Omental fat pad (tissue), 4 donors: Measurements from ENCODE around the gene CLTC. TPM values are rescaled to one million over a fixed set of nuclear protein-coding genes. Genes with fewer than 3 reads are reported as not detected.

Experiments used
- ATAC-seq: fragments of 150-250 bp; one replicate; pipeline ENCODE4 v1.9.1; 2016; ENCODE audit warnings: mild to moderate bottlenecking, moderate library complexity; ENCODE audit not compliant: low FRiP score
- DNase-seq: peaks from one replicate; pipeline ENCODE4 v3.0.0-alpha.2; 2019; ENCODE audit warnings: low spot score
- total RNA-seq, 4 donors: library from RNA; depleted of rRNA; stranded (reverse); fragments of >200 nt; gene quantifications; one replicate each; pipeline ENCODE4 v1.1.0, GENCODE V29; 2016
- TF ChIP-seq, protein P1 (sequence below), 3 donors: fragments of 450-650 bp; IDR thresholded peaks; one replicate each; pipeline ENCODE4 v1.5.1; 2016 to 2017; ENCODE audit warnings: antibody characterized with exemption in 3 of 3, mild to moderate bottlenecking in 3 of 3, moderate library complexity in 2 of 3

Gene CLTC
- total RNA-seq, 4 donors from 2014 or later: 217 to 241 (median 230) TPM

DNA sequence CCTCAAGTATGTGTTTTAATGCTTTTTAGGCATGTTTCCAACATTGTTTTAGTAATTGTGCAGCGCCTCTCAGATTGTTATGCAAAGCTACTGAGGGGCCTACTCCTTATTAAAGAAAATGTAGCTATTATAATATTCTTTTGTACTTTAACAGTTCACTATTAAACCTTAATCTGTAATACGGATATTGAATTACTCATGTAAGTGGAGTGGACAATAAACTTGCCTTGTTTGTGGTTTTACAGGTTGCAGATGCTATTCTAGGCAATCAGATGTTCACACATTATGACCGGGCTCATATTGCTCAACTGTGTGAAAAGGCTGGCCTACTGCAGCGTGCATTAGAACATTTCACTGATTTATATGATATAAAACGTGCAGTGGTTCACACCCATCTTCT is 46.5 kb downstream of the CLTC start:
- ATAC-seq (no peak), DNase-seq (no peak)
- TF ChIP-seq, protein P1, sequence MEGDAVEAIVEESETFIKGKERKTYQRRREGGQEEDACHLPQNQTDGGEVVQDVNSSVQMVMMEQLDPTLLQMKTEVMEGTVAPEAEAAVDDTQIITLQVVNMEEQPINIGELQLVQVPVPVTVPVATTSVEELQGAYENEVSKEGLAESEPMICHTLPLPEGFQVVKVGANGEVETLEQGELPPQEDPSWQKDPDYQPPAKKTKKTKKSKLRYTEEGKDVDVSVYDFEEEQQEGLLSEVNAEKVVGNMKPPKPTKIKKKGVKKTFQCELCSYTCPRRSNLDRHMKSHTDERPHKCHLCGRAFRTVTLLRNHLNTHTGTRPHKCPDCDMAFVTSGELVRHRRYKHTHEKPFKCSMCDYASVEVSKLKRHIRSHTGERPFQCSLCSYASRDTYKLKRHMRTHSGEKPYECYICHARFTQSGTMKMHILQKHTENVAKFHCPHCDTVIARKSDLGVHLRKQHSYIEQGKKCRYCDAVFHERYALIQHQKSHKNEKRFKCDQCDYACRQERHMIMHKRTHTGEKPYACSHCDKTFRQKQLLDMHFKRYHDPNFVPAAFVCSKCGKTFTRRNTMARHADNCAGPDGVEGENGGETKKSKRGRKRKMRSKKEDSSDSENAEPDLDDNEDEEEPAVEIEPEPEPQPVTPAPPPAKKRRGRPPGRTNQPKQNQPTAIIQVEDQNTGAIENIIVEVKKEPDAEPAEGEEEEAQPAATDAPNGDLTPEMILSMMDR (IDR thresholded peaks at IDR 0.05): no peak

DNA sequence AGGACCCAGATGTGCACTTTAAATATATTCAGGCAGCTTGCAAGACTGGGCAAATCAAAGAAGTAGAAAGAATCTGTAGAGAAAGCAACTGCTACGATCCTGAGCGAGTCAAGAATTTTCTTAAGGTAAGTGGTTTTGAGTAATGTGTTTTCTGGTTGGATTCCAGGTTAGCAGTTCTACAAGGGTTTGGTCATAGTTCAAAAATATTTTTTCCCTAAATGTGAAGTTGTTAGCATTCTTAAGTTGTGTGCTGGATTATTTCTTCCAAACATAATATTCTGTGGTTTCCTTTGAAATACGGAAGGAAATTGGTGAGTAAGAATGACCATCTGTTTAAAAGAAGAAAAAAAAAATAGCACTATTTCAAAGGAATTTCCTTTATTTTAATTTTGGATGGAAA is 49.1 kb downstream of the CLTC start:
- TF ChIP-seq, protein P1 (IDR thresholded peaks at IDR 0.05): no peak
- DNase-seq (no peak), ATAC-seq (no peak)

DNA sequence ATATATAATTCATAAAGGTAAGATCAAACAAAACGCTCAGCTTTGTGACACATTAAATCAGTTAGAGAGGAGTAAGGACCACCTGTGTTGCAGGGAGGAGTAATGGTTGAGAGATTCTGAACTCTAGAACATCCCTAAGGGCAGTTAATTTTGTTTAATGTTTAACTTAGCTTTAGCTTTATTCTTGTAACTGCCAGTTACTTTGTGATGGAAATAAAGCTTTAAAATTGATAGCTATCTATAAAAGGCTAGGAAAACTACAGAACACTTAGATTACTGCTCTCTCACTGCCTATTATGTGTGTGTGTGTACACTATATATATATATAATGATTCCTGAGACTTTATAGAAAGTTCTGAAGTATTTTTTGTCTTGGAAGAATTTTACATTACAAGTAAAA is 49.7 kb downstream of the CLTC start:
- no peak for DNase-seq
- TF ChIP-seq, protein P1 (IDR thresholded peaks at IDR 0.05): no peak

DNA sequence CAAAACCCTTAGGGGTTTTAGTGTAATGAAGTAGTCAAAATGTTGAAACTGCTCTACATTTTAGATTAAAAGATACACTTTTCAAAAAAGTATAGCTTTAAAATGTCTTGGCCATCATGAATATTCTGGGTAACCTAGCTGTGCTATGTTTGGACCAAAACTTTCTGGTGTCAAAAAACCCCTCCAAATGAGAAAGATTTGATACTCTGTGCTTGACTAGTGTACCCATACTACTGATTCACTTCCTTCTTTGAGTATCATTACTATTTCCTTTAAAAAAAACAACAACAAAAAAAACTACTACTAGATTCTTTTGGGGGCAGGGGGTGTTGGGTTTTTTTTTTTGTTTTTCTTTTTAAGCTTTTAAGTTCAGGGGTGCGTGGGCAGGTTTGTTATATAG is 50.2 kb downstream of the CLTC start:
- no peak for ATAC-seq
- TF ChIP-seq, protein P1 (IDR thresholded peaks at IDR 0.05): no peak
- DNase-seq: no peak

More for the DNA sequence above, 49.7 kb downstream of the CLTC start:
- no peak for ATAC-seq

DNA sequence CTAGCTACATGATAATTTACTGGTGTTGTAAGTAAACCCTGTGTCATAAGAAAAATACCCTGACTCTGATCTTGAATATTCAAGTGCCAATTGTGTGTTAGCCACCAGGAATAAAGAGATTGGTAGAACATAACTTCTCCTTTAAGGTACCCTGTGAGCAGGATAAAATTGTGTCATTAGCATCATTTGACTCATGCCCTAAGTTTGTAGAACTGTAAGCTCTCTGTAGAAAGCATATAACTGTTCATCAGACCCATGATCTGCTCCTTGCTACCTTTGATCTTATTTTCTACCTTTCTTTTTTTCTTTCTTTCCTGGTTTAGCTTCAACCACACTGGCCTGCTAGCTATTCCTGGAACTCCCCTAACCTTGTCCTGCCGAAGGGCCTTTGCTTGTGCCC is 51.7 kb downstream of the CLTC start:
- TF ChIP-seq, protein P1 (IDR thresholded peaks at IDR 0.05): no peak
- no peak for ATAC-seq
- no peak for DNase-seq

DNA sequence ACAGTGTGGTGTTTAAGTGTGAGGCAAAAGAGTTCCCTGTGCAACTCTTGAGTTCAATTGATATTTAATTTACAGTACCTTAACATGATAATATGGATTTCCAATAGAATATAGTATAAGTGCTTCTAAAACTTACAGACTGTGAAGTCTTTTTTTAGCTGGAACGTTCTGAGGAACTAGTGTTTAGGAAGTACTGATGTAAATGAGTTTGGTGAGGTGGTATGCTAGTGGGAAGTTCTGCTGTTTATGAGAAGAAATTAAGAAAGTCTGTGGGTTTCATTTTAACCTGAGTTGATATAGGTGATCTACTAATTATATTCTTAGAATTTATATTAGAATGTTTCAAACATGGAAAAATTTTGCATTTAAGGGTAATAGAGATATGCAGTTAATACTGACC is 55.5 kb downstream of the CLTC start:
- TF ChIP-seq, protein P1 (IDR thresholded peaks at IDR 0.05): no peak
- ATAC-seq (no peak), DNase-seq (no peak)

DNA sequence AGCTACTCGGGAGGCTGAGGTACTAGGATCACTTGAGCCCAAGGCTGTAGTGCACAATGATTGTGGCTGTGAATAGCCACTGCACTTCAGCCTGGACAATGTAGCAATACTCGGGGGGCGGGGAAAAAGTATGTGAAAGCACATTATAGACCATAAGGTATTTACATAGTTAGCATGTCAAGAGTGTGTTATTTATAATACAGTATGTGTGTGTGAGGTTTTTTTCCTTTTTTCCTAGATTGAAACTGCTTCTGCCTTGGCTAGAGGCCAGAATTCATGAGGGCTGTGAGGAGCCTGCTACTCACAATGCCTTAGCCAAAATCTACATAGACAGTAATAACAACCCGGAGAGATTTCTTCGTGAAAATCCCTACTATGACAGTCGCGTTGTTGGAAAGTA is 57.0 kb downstream of the CLTC start:
- TF ChIP-seq, protein P1 (IDR thresholded peaks at IDR 0.05): no peak
- no peak for DNase-seq
- no peak for ATAC-seq
